Activated CD8-positive, alpha-beta memory T cell treated with anti-CD3 and anti-CD28 coated beads, Interleukin-2, amount 10 ng/mL, durations not matched to agents 7 days and 5 days (primary cell): ENCODE measurements around the gene LPP. TPM values are rescaled to one million over a fixed set of nuclear protein-coding genes. Genes with fewer than 3 reads are reported as not detected.

Experiments
- ATAC-seq: fragments of 150-1000 bp; cut with Tn5 transposase; one replicate; pipeline ENCODE4 v1.10.0; 2021; ENCODE audit warnings: moderate library complexity
- CTCF ChIA-PET: fragments of 350-600 bp; sonication (Branson Sonifier 250); formaldehyde crosslinking; loops from one replicate; lab custom pipeline; 2021; ENCODE audit warnings: antibody characterized with exemption; lab: Charles Lee
- DNase-seq: peaks from one replicate; pipeline ENCODE4 v3.0.0-alpha.2; 2020
- H3K27ac Mint-ChIP-seq: one replicate; pipeline ENCODE4 v1.8.0; 2021; ENCODE audit warnings: mild to moderate bottlenecking, mixed read lengths
- H3K27me3 Mint-ChIP-seq: one replicate; pipeline ENCODE4 v1.8.0; 2021; ENCODE audit warnings: mixed read lengths
- H3K36me3 Mint-ChIP-seq: one replicate; pipeline ENCODE4 v1.8.0; 2021; ENCODE audit warnings: mild to moderate bottlenecking, mixed read lengths
- H3K4me1 Mint-ChIP-seq: one replicate; pipeline ENCODE4 v1.8.0; 2021; ENCODE audit warnings: mixed read lengths
- H3K4me3 Mint-ChIP-seq: one replicate; pipeline ENCODE4 v1.8.0; 2021; ENCODE audit warnings: mild to moderate bottlenecking, moderate library complexity, mixed read lengths
- H3K9me3 Mint-ChIP-seq: one replicate; pipeline ENCODE4 v1.8.0; 2022; ENCODE audit warnings: low read depth, mixed read lengths
- total RNA-seq, 2 experiments: library from RNA; stranded (reverse); gene quantifications; one replicate each; pipeline ENCODE4 v1.2.3, GENCODE V29; 2021

Gene LPP
- total RNA-seq, 2 experiments from 2014 or later, result 23.6 to 57.1 TPM

DNA sequence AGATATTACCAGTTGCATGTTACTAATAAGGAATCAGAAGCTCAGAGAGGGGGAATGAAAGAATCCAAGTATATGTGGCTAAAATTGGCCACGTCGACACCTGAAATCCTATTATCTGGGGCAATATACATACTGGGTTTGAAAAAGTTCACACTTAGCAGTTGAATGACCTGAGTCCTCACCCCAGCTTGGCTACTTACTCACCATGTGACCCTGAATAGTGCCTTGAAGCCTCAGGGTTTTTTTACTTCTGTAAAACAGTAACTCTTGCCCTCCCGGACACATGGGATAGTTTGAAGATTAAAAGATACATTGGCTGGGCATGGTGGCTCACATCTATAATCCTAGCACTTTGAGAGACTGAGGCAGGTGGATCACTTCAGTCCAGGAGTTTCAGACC lies 675.6 kb downstream of the LPP start:
- CTCF ChIA-PET, result interaction anchor here (0.7 to 0.9 kb wide), 2 partner anchors 159 to 1091 kb away, joined by 3 read pairs; no protein-coding TSS in a partner anchor
- Mint-ChIP-seq H3K27me3 (no peaks in the 10 kb centered on the region), H3K4me1 (peaks cover 14% of the 10 kb centered on the region), H3K27ac (no peak overlapping the region), H3K4me3 (no peak overlapping the region), H3K9me3 (no peaks in the 10 kb centered on the region), H3K36me3 (no peaks in the 10 kb centered on the region)
- ATAC-seq, result no peak
- no peak for DNase-seq

DNA sequence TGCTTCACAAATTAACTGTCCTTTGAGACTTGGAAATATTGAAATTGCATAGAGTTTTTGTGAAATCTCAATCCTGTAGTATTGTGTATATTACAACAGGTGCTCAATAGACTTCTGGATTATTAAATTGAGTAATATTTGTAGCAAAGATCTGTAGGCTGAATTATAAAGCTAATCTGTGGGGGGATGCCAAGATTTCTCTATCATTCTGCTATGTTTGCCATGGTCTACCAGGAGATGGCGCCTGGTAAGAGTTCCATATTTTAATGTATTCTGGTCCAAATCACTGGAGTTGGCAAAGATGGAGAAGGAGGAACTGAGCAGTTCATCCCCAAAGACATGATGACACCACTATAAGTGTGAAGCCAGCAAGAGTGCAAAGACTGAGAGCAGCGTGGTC lies 676.9 kb downstream of the LPP start:
- Mint-ChIP-seq H3K4me1 (peaks cover 7% of the 10 kb centered on the region), H3K9me3 (no peaks in the 10 kb centered on the region), H3K36me3 (no peaks in the 10 kb centered on the region), H3K27ac (no peak overlapping the region), H3K27me3 (no peaks in the 10 kb centered on the region), H3K4me3 (no peak overlapping the region)
- CTCF ChIA-PET, result interaction anchor here (1.0 to 1.3 kb wide), 3 partner anchors 11 to 123 kb away, joined by 3 read pairs; no protein-coding TSS in a partner anchor
- DNase-seq (no peak), ATAC-seq (no peak)

DNA sequence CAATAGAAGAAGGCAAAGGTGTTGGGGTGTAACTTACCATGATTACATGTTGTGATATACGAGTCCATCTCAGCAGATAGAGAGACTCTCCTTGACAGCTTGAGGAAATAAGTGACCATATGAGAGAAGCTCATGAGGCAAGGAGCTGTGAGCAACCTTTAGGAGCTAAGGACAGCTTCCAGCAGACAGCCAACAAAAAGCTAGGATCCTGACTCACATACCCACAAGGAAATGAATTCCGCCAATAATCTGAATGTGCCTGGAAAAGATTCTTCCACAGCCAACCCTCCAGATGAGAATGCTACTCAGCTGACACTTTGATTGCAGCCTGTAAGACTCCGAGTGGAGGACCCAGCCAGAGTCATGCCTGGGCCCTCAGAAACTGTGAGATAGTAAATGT lies 678.2 kb downstream of the LPP start:
- H3K4me1 Mint-ChIP-seq, result peaks cover 5% of the 10 kb centered on the region
- no peaks in the 10 kb centered on the region for H3K9me3 Mint-ChIP-seq
- ATAC-seq, result no peak
- CTCF ChIA-PET, result interaction anchor here (0.8 to 1.8 kb wide), 2 partner anchors 122 to 317 kb away, joined by 3 to 5 read pairs; no protein-coding TSS in a partner anchor
- H3K27me3 Mint-ChIP-seq, result no peaks in the 10 kb centered on the region
- no peak overlapping the region for H3K4me3 Mint-ChIP-seq
- no peaks in the 10 kb centered on the region for H3K36me3 Mint-ChIP-seq
- no peak overlapping the region for H3K27ac Mint-ChIP-seq
- DNase-seq, result no peak

DNA sequence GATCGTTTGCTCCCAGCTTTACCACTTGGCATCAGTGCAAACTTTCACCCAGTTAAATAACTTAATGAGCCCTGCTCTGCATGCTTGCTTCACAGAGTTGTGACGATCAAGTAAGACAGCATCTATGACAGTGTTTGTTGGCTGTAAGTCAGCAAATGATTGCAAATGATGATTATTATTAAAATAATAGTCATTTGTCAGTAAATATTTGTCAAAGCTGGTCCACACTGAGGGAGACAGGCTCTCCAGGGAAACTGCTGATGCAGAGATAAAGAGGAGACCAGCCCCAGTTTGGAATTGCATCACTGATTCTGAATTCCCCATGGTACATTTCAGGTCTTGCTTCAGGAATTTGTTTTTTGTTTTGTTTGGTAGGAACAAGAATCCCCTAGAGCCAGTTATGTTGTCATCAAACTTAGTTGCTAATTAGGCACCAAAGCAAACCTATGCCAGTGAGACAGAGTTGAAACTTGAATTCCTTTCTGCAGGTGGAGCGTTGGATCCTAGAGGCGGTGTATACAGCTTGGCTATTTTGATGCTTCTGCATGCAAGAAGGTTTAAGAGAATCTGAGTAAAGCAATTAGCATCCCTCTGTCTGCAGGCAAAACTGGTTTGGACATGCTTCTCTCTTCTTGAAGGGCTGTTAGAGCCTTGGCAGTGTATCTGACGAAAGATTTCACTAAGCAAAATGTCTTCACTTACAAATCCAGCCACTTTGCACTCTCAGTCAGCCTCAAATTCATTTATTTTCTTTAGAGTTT lies 679.2 kb downstream of the LPP start:
- peaks cover 5% of the 10 kb centered on the region for H3K4me1 Mint-ChIP-seq
- ATAC-seq (no peak), DNase-seq (no peak)
- no peaks in the 10 kb centered on the region for H3K36me3 Mint-ChIP-seq
- no peaks in the 10 kb centered on the region for H3K9me3 Mint-ChIP-seq
- no peak overlapping the region for H3K27ac Mint-ChIP-seq
- CTCF ChIA-PET, result interaction anchor here (1.8 kb wide), 1 partner anchor 121 kb away, joined by 5 read pairs; no protein-coding TSS in a partner anchor
- no peak overlapping the region for H3K4me3 Mint-ChIP-seq
- no peaks in the 10 kb centered on the region for H3K27me3 Mint-ChIP-seq

GRCh38 chr3:188834349-188834748 lies 680.4 kb downstream of the LPP start:
- Mint-ChIP-seq H3K4me3 (no peak overlapping the region), H3K27me3 (no peaks in the 10 kb centered on the region), H3K27ac (no peak overlapping the region), H3K36me3 (peaks cover 3% of the 10 kb centered on the region), H3K4me1 (peaks cover 5% of the 10 kb centered on the region), H3K9me3 (no peaks in the 10 kb centered on the region)
- ATAC-seq (no peak), DNase-seq (no peak)
- CTCF ChIA-PET, result interaction anchor here (1.2 kb wide), 1 partner anchor 1466 kb away, joined by 4 read pairs; the partner anchor contains the start of gene RTP4

DNA sequence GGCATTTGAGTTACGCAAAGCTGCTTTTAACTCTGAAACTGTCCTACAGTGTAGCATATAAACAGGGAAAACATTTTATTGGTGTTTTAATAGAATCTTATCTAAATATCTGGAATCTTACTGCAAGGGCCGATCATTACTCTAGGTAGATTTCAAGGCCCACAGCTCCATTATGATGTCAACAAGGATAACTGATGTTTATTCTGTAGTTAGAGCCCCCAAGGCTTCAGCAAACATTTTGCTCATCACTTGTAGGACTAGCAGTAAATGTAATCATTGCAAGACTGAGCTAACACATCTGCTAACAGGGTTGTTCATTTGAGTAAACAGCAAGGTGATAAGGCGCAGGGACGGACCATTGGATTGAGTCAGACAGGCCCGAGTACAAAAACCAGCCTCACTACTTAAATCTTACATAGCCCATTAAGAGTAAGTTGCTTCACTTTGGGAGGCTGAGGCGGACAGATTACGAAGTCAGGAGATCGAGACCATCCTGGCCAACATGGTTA lies 685.3 kb downstream of the LPP start:
- CTCF ChIA-PET, result no interaction called here
- Mint-ChIP-seq H3K27ac (no peak overlapping the region), H3K9me3 (no peaks in the 10 kb centered on the region), H3K4me3 (no peak overlapping the region), H3K36me3 (peaks cover 3% of the 10 kb centered on the region), H3K4me1 (peaks cover 5% of the 10 kb centered on the region), H3K27me3 (no peaks in the 10 kb centered on the region)
- ATAC-seq (no peak), DNase-seq (no peak)

DNA sequence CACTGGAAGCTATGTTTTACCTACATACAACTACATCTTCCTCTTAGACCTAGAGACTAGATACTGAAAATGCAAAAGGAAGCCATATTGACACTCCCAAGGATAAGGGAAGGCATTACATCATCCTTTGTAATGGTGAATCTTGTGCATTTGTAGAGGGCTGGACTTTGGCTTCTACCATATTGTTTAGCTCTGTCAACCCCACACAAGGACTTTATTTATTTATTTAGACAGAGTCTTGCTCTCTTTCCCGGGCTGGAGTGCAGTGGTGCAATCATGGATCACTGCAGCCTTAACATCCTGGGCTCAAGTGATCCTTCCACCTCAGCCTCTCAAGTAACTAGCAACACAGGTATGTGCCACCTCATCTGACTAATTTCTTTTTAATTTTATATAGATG lies 686.3 kb downstream of the LPP start:
- CTCF ChIA-PET, result no interaction called here
- H3K4me1 Mint-ChIP-seq, result no peaks in the 10 kb centered on the region
- H3K27me3 Mint-ChIP-seq, result no peaks in the 10 kb centered on the region

DNA sequence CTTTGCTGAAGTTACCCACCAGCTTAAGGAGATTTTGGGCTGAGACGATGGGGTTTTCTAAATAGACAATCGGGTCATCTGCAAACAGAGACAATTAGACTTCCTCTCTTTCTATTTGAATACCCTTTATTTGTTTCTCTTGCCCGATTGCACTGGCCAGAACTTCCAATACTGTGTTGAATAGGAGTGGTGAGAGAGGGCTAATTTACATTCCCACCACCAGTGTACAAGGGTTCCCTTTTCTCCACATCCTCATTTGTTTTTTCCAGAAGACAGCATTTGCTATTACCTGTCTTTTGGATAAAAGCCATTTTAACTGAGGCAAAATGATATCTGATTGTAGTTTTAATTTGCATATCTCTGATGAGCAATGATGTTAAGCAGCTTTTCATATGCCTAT lies 687.9 kb downstream of the LPP start:
- Mint-ChIP-seq H3K27me3 (no peaks in the 10 kb centered on the region), H3K36me3 (peaks cover 3% of the 10 kb centered on the region), H3K4me1 (no peaks in the 10 kb centered on the region), H3K4me3 (no peak overlapping the region), H3K27ac (no peak overlapping the region), H3K9me3 (no peaks in the 10 kb centered on the region)
- DNase-seq (no peak), ATAC-seq (no peak)
- CTCF ChIA-PET, result no interaction called here

More for the DNA sequence above, 686.3 kb downstream of the LPP start:
- no peak for DNase-seq
- H3K4me3 Mint-ChIP-seq, result no peak overlapping the region
- H3K36me3 Mint-ChIP-seq, result peaks cover 3% of the 10 kb centered on the region
- ATAC-seq, result no peak
- H3K9me3 Mint-ChIP-seq, result no peaks in the 10 kb centered on the region
- H3K27ac Mint-ChIP-seq, result no peak overlapping the region

- Mint-ChIP-seq H3K4me1 (no peaks in the 10 kb centered on the region), H3K27ac (no peak overlapping the region), H3K4me3 (no peak overlapping the region), H3K36me3 (peaks cover 3% of the 10 kb centered on the region), H3K27me3 (no peaks in the 10 kb centered on the region), H3K9me3 (no peaks in the 10 kb centered on the region)
- CTCF ChIA-PET, result no interaction called here
- ATAC-seq, result no peak
- no peak for DNase-seq
Measured at GRCh38 chr3:188842639-188843038, 688.7 kb downstream of the LPP start.

DNA sequence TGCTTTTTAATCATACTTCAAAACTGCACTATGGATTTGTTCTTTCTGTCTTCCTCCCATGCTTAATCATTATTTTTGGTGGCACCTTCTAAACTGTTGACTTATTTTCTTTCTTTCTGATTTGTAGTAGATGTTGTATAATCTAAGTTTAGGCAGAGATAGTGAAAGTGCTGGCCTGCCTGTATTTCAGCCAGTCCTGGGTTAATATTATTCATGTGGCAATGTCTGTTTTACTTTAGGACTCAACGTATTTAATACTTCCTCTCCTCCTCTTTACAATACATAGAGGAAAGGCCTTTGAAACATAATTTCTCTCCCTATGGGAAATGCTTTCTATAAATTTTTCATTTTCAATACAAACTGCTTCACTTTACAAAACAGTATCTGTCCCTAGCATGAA lies 690.1 kb downstream of the LPP start:
- ATAC-seq (no peak), DNase-seq (no peak)
- CTCF ChIA-PET, result no interaction called here
- Mint-ChIP-seq H3K27ac (no peak overlapping the region), H3K36me3 (no peaks in the 10 kb centered on the region), H3K4me3 (no peak overlapping the region), H3K9me3 (no peaks in the 10 kb centered on the region), H3K27me3 (no peaks in the 10 kb centered on the region), H3K4me1 (no peaks in the 10 kb centered on the region)

DNA sequence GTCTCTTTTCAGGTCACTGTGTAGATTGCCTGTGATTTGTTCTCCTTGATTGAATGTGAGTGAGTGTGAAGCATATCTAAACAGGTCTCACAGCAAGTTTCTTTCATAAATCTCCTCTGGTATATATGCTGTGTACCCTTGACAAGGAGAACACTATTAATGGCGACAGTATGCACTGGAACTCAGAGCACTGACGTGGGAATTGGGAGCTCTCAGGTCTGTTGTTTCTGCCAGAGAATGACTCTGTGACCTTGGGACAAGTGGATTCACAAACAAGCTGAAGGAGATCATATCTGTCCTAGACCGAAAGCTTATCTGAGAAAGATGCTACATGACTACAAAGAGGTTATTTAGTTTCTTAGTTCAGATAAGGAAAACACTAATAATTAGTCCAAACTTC lies 691.6 kb downstream of the LPP start:
- ATAC-seq, result no peak
- no peaks in the 10 kb centered on the region for H3K27me3 Mint-ChIP-seq
- no peaks in the 10 kb centered on the region for H3K9me3 Mint-ChIP-seq
- no peak for DNase-seq
- CTCF ChIA-PET, result no interaction called here
- H3K4me3 Mint-ChIP-seq, result no peak overlapping the region
- H3K27ac Mint-ChIP-seq, result no peak overlapping the region
- H3K4me1 Mint-ChIP-seq, result no peaks in the 10 kb centered on the region
- H3K36me3 Mint-ChIP-seq, result no peaks in the 10 kb centered on the region

GRCh38 chr3:188848947-188849346 lies 695.0 kb downstream of the LPP start:
- CTCF ChIA-PET, result no interaction called here
- Mint-ChIP-seq H3K27me3 (no peaks in the 10 kb centered on the region), H3K27ac (no peak overlapping the region), H3K4me3 (no peak overlapping the region), H3K4me1 (no peaks in the 10 kb centered on the region), H3K9me3 (no peaks in the 10 kb centered on the region), H3K36me3 (no peaks in the 10 kb centered on the region)
- no peak for DNase-seq
- ATAC-seq, result no peak

GRCh38 chr3:188853856-188854771 lies 700.2 kb downstream of the LPP start:
- H3K4me3 Mint-ChIP-seq, result no peak overlapping the region
- DNase-seq (no peak), ATAC-seq (no peak)
- H3K27ac Mint-ChIP-seq, result no peak overlapping the region
- no peaks in the 10 kb centered on the region for H3K9me3 Mint-ChIP-seq
- H3K36me3 Mint-ChIP-seq, result no peaks in the 10 kb centered on the region
- no peaks in the 10 kb centered on the region for H3K27me3 Mint-ChIP-seq
- no peaks in the 10 kb centered on the region for H3K4me1 Mint-ChIP-seq
- CTCF ChIA-PET, result interaction anchor here (0.7 to 1.1 kb wide), 3 partner anchors 26 to 1006 kb away, joined by 3 read pairs; no protein-coding TSS in a partner anchor
